IPS-20b (cell line): ENCODE results near the gene PCDHGA7.
"Not testable (repeated sequence)": the region's sequence is repeated elsewhere in the genome, so short reads cannot be mapped to it uniquely, and the experiment has no call there.

Source experiments
- H3K27ac ChIP-seq: one replicate; pipeline ENCODE4 v1.5.1; 2013; ENCODE audit warnings: low read length
- H3K27me3 ChIP-seq: 2 replicates; pipeline ENCODE4 v1.6.1; 2013; ENCODE audit warnings: mild to moderate bottlenecking, low read length, inconsistent platforms; ENCODE audit not compliant: insufficient read depth
- H3K36me3 ChIP-seq: 2 replicates; pipeline ENCODE4 v1.6.1; 2013; ENCODE audit warnings: low read depth, mild to moderate bottlenecking, inconsistent platforms, low read length, moderate library complexity; ENCODE audit not compliant: insufficient read depth
- H3K4me1 ChIP-seq: 2 replicates; pipeline ENCODE4 v1.6.1; 2013; ENCODE audit warnings: mild to moderate bottlenecking, control low read depth, inconsistent platforms, low read length, moderate library complexity; ENCODE audit not compliant: insufficient read depth
- H3K4me3 ChIP-seq: 2 replicates; pipeline ENCODE4 v1.5.1; 2013; ENCODE audit warnings: mild to moderate bottlenecking, low read length, inconsistent platforms
- H3K9ac ChIP-seq: 2 replicates; pipeline ENCODE4 v1.6.1; 2013; ENCODE audit warnings: low read depth, mild to moderate bottlenecking, inconsistent platforms, low read length, moderate library complexity
- H3K9me3 ChIP-seq: 2 replicates; pipeline ENCODE4 v1.6.1; 2013; ENCODE audit warnings: mild to moderate bottlenecking, low read depth, low read length, inconsistent platforms; ENCODE audit not compliant: insufficient read depth

PCDHGA7 gene

DNA sequence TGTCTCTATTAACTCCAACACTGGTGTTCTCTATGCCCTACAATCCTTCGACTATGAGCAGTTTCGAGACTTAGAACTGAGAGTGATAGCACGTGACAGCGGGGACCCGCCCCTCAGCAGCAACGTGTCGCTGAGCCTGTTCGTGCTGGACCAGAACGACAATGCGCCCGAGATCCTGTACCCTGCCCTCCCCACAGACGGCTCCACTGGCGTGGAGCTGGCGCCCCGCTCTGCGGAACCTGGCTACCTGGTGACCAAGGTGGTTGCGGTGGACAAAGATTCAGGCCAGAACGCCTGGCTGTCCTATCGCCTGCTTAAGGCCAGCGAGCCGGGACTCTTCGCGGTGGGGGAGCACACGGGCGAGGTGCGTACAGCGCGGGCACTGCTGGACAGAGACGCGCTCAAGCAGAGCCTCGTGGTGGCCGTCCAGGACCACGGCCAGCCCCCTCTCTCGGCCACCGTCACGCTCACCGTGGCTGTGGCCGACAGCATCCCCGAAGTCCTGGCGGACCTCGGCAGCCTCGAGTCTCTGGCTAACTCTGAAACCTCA lies 40.3 kb downstream of the PCDHGA7 start:
- Histone ChIP-seq H3K4me3 (no peak overlapping the region), H3K27me3 (peaks cover 13% of the 10 kb centered on the region), H3K27ac (no peak overlapping the region), H3K9me3 (peaks cover 87% of the 10 kb centered on the region), H3K4me1 (no peaks in the 10 kb centered on the region), H3K36me3 (peaks cover 32% of the 10 kb centered on the region; the same call in 1 of the 2 replicates), H3K9ac (no peak overlapping the region)

DNA sequence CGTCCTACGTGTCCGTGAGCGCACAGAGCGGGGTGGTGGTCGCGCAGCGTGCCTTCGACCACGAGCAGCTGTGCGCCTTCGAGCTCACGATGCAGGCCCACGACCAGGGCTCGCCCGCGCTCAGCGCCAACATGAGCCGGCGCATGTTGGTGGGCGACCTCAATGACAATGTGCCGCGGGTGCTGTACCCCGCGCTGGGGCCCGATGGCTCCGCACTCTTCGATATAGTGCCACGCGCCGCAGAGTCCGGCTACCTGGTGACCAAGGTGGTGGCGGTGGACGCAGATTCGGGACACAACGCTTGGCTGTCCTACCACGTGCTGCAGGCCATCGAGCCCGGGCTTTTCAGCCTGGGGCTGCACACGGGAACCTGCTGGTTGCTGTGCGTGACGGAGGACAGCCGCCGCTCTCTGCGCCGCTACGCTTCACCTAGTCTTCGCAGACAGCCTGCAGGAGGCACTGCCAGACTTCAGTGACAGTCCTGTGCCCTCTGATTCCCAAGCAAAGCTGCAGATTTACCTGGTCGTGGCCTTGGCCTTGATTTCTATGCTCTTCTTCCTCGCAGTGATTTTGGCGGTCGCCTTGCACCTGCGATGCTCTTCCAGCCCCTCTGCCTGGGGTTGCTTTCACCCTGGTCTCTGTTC lies 45.4 kb downstream of the PCDHGA7 start:
- H3K36me3 ChIP-seq: peaks cover 12% of the 10 kb centered on the region; the same call in 1 of the 2 replicates
- peaks cover 79% of the 10 kb centered on the region for H3K9me3 ChIP-seq
- no peaks in the 10 kb centered on the region for H3K27me3 ChIP-seq
- no peaks in the 10 kb centered on the region for H3K4me1 ChIP-seq
- no peak overlapping the region for H3K9ac ChIP-seq
- H3K4me3 ChIP-seq: no peak overlapping the region
- no peak overlapping the region for H3K27ac ChIP-seq

DNA sequence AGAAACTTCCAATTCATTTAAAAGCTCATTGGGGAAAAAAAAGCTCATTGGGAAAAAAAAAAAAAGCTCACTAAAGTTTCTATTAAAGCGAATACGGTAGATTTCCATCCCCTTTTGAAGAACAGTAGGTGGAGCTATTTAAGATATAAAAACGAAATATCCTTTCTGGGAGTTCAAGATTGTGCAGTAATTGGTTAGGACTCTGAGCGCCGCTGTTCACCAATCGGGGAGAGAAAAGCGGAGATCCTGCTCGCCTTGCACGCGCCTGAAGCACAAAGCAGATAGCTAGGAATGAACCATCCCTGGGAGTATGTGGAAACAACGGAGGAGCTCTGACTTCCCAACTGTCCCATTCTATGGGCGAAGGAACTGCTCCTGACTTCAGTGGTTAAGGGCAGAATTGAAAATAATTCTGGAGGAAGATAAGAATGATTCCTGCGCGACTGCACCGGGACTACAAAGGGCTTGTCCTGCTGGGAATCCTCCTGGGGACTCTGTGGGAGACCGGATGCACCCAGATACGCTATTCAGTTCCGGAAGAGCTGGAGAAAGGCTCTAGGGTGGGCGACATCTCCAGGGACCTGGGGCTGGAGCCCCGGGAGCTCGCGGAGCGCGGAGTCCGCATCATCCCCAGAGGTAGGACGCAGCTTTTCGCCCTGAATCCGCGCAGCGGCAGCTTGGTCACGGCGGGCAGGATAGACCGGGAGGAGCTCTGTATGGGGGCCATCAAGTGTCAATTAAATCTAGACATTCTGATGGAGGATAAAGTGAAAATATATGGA lies 48.0 kb downstream of the PCDHGA7 start, which contains the start of gene PCDHGA12:
PCDHGA12 (plus strand) TSS at position 176 of the 782 bp plus-strand sequence; CDS start at position 429, 253 bp downstream.
- H3K36me3 ChIP-seq: peaks cover 12% of the 10 kb centered on the region; the same call in 1 of the 2 replicates
- H3K27me3 ChIP-seq: no peaks in the 10 kb centered on the region
- H3K27ac ChIP-seq: no peak within 1 kb of the TSS
- H3K9ac ChIP-seq: no peak within 1 kb of the TSS
- H3K4me3 ChIP-seq: no peak within 1 kb of the TSS
- H3K9me3 ChIP-seq: peaks cover 61% of the 10 kb centered on the region
- H3K4me1 ChIP-seq: no peaks in the 10 kb centered on the region

DNA sequence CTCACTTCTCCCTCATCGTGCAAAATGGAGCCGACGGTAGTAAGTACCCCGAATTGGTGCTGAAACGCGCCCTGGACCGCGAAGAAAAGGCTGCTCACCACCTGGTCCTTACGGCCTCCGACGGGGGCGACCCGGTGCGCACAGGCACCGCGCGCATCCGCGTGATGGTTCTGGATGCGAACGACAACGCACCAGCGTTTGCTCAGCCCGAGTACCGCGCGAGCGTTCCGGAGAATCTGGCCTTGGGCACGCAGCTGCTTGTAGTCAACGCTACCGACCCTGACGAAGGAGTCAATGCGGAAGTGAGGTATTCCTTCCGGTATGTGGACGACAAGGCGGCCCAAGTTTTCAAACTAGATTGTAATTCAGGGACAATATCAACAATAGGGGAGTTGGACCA lies 48.7 kb downstream of the PCDHGA7 start:
- H3K27ac ChIP-seq: no peak overlapping the region
- H3K36me3 ChIP-seq: peaks cover 7% of the 10 kb centered on the region; the same call in 1 of the 2 replicates
- H3K9ac ChIP-seq: no peak overlapping the region
- H3K4me1 ChIP-seq: no peaks in the 10 kb centered on the region
- H3K4me3 ChIP-seq: no peak overlapping the region
- H3K9me3 ChIP-seq: peaks cover 53% of the 10 kb centered on the region
- no peaks in the 10 kb centered on the region for H3K27me3 ChIP-seq

- H3K9ac ChIP-seq, H3K36me3 ChIP-seq, H3K4me3 ChIP-seq, H3K27me3 ChIP-seq, H3K4me1 ChIP-seq, H3K27ac ChIP-seq: not testable (repeated sequence)
- H3K9me3 ChIP-seq: peaks cover 43% of the 10 kb centered on the region
Observed at GRCh38 chr5:141432308-141432707, 49.8 kb downstream of the PCDHGA7 start.

DNA sequence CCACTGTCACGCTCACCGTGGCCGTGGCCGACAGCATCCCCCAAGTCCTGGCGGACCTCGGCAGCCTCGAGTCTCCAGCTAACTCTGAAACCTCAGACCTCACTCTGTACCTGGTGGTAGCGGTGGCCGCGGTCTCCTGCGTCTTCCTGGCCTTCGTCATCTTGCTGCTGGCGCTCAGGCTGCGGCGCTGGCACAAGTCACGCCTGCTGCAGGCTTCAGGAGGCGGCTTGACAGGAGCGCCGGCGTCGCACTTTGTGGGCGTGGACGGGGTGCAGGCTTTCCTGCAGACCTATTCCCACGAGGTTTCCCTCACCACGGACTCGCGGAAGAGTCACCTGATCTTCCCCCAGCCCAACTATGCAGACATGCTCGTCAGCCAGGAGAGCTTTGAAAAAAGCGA lies 50.2 kb downstream of the PCDHGA7 start:
- not testable (repeated sequence) for H3K27me3 ChIP-seq, H3K4me1 ChIP-seq, H3K27ac ChIP-seq, H3K36me3 ChIP-seq, H3K4me3 ChIP-seq, H3K9ac ChIP-seq
- H3K9me3 ChIP-seq: peaks cover 39% of the 10 kb centered on the region

DNA sequence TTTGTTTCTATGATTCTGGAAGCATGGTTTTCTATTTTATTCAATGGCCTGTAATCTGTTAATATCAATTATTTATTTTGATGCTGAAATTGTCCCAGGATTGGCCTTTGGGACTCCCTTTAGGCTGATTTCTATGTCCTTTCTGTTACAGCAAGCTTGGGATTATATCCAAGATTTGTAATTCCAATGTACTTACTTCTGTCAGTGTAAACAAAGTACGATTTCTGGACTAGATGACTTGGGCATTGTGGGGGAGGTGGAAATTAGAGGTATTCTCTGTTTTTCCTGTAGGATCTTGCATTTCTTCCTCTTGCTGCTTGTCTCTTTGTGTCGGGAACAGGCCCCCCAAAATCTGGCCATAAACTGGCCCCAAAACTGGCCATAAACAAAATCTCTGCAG lies 51.5 kb downstream of the PCDHGA7 start:
- no peak overlapping the region for H3K4me3 ChIP-seq
- H3K4me1 ChIP-seq: no peaks in the 10 kb centered on the region
- H3K27ac ChIP-seq: no peak overlapping the region
- no peak overlapping the region for H3K9ac ChIP-seq
- peaks cover 6% of the 10 kb centered on the region; the same call in 1 of the 2 replicates for H3K36me3 ChIP-seq
- H3K27me3 ChIP-seq: no peaks in the 10 kb centered on the region
- H3K9me3 ChIP-seq: peaks cover 27% of the 10 kb centered on the region
